Stimulated activated CD4-positive, alpha-beta T cell treated with anti-CD3 and anti-CD28 coated beads, TNF-alpha, amount 100 ng/mL, for 48 hours (primary cell): Measurements from ENCODE around the gene DGKZ.

Experiments
- DNase-seq, 3 donors: peaks; one replicate each; pipeline ENCODE4 v3.0.0-alpha.2; 2020; ENCODE audit warnings: low read depth in 3 of 3

Gene DGKZ

DNA sequence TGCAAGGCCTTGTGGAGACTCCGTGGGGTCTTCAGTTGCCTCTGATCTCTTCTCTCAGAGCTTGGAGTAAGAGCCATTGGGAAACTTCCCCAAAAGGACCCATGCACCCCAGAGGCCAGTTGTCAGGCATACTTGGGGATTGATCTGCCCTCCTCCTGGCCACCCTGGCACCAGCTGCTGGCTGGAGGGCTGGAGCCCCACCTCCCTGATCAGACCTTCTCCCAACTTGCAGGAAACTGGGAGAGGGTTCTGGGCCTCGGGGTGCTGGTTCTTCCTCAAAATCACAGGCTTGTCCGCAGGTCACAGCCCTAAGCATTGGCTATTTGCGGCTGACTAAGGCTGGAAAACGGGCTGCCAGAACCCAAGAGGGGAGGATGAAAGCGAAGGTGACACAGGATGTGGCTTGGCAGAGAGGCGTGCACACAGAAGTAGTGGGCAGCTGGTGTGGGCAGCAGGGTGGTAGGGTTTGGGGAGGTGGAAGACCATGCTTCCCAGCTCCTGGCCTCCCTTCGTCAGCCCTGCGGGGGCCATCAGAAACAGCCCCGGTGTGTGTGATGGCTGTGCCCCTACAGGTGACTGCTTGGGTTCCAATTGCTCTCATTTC is 1.3 kb upstream of the DGKZ start:
- no peak for DNase-seq

DNA sequence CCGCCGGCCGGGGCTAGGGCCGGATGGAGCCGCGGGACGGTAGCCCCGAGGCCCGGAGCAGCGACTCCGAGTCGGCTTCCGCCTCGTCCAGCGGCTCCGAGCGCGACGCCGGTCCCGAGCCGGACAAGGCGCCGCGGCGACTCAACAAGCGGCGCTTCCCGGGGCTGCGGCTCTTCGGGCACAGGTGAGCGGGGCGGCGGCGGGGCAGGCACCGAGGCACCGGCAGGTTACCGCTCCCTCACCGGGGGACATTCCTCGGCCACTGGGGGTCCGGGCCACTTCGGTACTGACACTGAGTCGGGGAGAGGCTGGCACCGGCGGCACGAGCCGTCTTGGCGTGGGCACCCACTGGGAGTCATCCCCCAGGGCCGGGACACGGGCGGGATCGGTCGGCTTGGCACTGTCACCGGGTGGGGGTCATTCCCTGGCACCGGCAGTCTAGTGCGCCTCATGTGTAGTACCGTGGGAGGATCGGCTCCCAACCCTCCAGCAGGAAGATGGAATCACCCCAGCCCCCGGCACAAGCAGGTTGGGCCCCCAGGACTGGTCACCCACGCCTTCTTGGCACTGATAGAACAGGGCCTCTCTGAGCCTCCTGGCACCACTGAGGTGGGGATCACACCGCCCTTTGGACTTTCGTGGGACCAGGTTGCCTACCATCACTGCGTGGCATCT is 511 bp downstream of the DGKZ start:
- DNase-seq: no peak

GRCh38 chr11:46348566-46349401 is 1.5 kb downstream of the DGKZ start:
- DNase-seq: no peak

GRCh38 chr11:46350695-46351094 is 3.4 kb downstream of the DGKZ start:
- DNase-seq: no peak

GRCh38 chr11:46351148-46351547 is 3.9 kb downstream of the DGKZ start:
- no peak for DNase-seq

DNA sequence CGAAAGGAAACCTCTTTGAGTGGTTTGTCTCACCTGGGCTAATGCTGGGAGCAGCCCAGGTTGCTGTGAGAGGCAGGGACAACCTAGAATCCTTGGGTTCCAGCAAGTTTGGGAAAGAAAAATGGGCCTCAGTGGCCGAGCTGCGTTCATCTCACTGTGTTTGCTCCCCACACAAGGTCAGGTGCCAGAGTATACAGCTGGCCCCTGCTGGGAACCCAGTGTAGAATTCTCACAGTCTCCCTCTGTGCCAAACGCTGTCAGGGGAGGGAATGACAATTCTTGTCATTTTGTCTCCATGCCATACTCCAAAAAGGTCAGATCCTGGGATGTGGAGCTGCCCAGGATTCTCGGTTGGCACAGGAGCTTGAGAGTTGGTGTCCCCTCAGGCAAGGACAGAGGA is 4.3 kb downstream of the DGKZ start:
- DNase-seq: no peak

GRCh38 chr11:46352063-46352841 is 5.0 kb downstream of the DGKZ start:
- peak; percentile 55 to 68 (median 67) for DNase-seq

GRCh38 chr11:46353698-46354097 is 6.4 kb downstream of the DGKZ start:
- peak in 2 of 3 donors; percentile 52 to 65 for DNase-seq

DNA sequence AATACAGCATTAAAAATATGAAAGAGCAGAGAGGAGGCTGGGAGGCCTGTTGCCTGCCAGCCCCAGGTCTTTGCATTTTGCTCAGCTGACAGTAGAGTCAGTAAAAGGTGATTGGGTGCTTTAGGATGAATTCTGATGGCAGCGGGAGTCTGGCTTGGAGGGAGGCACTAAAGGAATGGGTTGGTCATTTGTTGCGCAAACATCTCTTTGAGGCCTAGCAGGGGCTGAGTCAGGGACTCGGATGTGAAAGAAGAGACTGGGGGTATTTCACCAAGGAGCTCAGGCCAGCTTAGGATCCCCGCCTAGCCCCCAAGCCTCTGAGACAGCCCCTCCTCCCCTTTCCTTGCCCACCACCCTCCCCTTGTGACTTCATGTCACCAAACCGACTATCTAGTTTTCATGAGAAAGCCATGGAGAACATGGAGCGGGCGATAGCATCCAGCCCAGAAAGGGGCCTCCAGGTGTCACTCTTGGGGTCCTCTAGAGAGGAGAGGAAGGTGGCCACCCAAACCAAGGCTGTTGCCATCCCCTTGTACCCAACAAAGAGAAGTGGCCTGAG is 9.7 kb downstream of the DGKZ start:
- DNase-seq: no peak

- no peak for DNase-seq
These were observed 10.2 kb downstream of the DGKZ start for GRCh38 chr11:46357483-46357936.

DNA sequence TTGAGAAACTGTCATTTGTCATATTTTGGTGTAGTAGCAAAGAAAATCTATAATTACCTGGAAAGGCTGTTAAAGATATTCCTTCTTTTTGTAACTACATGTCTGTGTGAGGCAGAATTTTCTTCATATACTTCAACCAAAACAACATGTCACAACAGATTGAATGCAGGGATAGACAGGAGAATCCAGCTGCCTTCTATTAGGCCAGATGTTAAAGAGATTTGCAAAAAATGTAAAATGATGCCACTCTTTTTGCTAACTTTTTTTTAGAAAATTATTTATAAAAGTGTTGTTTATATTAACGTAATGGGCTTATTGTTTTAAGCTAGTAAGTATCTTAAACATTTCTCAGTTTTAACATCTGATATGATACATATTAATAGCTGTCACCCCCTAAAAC is 12.7 kb downstream of the DGKZ start:
- DNase-seq: no peak

DNA sequence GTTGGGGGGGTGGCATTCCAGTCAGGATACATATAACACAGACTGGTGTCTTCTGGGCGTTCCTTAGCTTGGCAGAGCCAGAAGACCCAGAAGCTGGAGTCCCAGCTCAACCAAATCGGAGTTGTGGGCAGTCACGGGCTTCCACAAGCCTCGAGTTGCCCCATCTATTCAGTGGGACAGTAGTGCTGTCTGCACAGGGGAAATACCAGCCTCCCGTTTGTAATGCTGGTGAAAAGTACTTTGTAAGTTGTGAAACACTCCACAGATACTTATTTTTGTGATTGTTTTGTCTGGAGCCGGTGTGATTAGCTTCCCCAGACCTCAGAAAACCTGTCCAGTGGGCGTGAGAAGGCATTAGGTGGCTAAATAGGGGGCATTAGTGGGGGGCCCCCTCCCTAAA is 13.6 kb downstream of the DGKZ start:
- no peak for DNase-seq

GRCh38 chr11:46361283-46362155 is 14.3 kb downstream of the DGKZ start:
- peak in 1 of 3 donors; percentile 50 for DNase-seq

DNA sequence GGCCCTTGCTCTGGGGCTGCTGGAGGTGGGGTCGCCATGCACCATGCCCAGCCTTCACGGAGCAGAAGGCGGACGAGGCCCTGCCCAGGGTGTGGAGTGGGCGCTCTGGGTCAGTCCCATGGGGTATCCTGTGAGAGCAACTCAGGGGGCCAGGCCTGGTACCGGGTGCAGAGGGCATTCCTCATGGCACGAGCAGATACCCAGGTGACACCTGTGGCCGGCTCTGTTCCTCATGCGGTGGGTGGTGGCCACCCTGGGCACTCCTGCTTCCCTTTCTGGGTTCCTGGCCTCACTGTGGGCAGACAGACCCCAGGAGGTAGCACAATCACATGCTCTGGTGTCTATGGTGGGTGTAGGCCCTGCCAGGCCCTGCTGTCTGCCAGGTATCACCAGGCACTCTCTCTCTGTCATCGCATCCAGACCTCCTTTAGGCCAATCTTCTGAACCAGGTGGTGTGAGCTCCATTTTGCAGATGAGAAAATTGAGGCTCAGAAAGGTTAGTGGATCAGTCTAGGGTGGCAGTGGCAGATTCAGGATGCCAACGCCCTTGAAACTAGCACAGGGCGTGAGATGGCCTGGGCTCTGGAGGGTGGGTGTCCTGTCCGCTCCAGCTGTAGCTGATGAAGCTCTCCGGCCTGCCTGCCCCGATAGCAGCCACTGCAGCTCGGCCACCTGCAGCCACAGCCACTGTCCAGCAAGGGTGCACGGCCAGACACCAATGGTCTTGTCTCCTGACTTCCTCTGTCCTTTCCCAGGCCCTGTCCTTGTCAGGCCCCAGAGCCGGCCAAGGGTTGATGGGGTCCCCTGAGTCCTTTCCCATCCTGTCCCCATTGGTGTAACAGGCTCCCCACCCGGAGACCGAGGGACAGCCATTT is 15.1 kb downstream of the DGKZ start:
- no peak for DNase-seq

GRCh38 chr11:46363031-46363407 is 15.8 kb downstream of the DGKZ start:
- DNase-seq: no peak

DNA sequence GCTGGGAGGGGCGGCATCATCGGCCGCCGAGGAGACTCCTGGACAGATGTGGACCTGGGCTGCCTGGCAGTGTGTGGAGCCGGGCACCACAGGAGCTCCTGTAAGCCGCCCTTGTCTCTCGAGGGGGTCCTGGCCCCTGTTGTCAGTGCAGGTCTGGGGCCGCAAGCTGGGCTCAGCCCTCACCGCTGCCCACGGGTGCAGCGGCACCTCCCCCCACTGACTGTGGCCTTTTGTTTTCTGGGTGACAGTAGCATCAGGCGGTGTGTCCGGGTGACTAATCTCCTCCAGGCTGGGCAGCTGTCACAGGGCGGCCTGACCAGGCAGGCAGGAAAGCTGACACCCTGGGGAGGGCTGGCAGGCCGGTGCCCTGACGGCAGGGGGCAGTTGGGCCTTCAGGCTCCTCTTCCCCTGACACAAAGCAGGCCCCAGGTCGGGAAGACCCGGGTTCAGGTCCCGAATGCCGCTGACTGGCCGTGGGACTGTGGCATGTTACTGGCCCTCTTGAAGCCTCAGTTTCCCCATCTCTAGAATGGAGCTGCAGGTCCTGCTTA is 16.3 kb downstream of the DGKZ start:
- no peak for DNase-seq

DNA sequence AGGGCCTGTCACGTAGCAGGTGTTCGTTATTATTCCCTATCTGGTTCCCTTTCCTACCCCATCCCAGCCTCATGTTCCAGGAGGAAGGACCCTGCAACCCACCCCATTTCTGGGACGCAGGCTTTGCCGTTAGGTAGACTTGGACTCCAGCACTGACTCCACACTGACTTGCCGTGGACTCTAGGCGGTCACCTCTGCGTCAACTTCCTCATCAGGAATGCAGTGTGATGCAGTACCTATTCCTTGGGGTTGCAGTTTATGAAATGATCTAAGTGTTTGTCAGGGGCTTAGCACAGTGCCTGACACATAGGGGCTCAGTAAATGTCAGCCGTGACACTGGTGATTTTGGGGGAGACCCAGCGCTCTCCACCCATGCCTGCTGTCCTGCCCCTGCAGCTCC is 16.8 kb downstream of the DGKZ start:
- no peak for DNase-seq

- DNase-seq: no peak
These were observed 17.5 kb downstream of the DGKZ start for GRCh38 chr11:46364791-46365190.

- DNase-seq: no peak
These were observed 19.0 kb downstream of the DGKZ start for GRCh38 chr11:46366260-46366659.
